ENCODE measurements around the gene RHOBTB1. TPM values are rescaled to one million over a fixed set of nuclear protein-coding genes. Genes with fewer than 3 reads are reported as not detected.

RHOBTB1 gene
- total RNA-seq, 4 donors from 2014 or later: 16.7 to 37.3 (median 22.8) TPM

DNA sequence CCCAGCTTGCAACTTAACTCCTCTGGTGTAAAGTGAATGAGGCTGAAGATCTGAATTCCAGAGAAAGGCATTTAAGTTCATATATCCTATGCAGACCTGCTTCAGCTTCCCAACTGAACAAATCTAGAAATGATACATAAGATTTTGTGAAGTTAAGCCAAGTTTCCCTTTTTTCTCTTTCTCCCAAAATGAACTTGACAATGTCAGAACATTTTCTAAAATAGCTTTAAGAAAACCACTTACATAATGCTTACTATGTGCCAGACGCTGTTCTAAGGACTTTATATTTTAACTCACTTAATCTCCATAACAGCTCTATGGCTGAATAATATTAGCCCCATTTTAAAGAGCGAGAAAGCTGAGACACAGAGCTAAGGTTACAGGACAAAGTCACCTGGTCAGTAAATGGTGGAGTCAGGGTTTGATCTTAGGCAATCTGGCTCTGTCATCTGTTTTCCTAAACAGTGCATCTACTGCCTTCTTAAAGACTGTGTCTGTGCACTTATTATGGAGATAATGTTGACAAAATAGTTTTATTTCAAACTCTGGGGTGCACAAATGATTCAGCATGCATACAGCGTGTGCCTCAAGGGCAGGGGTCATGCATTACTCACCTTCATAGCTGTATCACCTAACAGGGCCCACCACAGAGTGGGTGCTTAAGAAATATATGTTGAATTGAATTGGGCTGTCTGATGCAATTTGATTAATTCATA lies 66.8 kb downstream of the RHOBTB1 start:
- TF ChIP-seq, protein P1, sequence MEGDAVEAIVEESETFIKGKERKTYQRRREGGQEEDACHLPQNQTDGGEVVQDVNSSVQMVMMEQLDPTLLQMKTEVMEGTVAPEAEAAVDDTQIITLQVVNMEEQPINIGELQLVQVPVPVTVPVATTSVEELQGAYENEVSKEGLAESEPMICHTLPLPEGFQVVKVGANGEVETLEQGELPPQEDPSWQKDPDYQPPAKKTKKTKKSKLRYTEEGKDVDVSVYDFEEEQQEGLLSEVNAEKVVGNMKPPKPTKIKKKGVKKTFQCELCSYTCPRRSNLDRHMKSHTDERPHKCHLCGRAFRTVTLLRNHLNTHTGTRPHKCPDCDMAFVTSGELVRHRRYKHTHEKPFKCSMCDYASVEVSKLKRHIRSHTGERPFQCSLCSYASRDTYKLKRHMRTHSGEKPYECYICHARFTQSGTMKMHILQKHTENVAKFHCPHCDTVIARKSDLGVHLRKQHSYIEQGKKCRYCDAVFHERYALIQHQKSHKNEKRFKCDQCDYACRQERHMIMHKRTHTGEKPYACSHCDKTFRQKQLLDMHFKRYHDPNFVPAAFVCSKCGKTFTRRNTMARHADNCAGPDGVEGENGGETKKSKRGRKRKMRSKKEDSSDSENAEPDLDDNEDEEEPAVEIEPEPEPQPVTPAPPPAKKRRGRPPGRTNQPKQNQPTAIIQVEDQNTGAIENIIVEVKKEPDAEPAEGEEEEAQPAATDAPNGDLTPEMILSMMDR (IDR thresholded peaks at IDR 0.05; ENCODE audit: low read depth): no peak

DNA sequence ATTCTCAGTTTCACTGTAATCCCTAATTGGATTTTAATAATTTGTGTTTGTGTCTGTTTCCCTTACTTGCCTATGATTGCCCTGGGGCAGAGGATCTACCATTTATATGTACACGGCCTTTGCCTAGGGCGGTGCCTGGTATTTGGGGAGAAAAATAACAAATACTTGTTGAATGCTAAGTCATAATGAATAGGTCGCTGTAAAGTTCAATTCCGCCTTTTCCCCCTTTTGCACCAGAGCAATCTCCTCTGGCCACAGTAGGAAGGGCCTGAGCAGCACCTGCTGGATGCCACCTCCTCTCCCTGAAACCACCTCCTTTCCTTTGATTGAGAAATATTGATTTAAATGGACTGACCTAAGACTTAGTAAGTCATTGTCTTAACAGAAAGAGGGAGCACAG lies 70.2 kb downstream of the RHOBTB1 start:
- TF ChIP-seq, protein P1 (IDR thresholded peaks at IDR 0.05; ENCODE audit: low read depth): no peak

DNA sequence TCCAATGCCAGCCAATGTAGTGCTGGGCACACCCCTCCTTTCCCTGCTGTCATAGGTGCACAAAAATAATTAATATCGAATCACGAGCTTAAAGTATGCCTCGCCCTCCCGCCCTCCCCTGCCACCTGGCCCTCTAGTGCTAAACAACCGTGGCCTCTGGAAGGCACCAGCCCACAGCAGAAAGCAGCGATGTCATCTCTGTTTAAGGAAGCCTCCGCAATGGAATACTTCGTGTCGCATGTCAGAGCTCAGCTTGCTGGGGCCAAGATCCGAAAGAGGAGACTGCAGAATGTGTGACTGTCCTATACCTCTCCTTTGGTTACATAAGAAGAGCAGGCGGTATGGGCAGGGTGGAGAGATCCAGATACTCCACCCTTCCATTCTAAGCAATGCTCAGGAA lies 71.5 kb downstream of the RHOBTB1 start:
- TF ChIP-seq, protein P1 (IDR thresholded peaks at IDR 0.05; ENCODE audit: low read depth): no peak

DNA sequence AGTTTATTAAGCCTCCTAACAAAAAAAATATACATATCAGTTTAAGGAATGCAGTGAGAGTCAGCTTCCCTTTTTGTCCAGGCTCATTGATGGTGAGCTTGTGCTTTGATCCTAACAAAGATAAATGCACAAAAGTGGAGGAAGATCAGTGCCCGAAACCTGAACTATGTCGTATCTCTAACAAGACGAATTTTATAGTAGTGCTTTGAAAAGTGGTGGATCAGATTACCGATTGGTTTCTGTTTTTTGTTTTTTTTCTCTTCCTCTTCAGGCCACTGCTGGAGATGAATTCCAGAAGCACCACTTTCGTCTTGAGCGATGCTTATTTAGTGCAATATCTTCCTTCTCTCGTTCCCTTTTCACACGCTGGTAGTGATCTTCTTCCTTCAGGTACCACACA lies 72.8 kb downstream of the RHOBTB1 start:
- TF ChIP-seq, protein P1 (IDR thresholded peaks at IDR 0.05; ENCODE audit: low read depth): no peak

DNA sequence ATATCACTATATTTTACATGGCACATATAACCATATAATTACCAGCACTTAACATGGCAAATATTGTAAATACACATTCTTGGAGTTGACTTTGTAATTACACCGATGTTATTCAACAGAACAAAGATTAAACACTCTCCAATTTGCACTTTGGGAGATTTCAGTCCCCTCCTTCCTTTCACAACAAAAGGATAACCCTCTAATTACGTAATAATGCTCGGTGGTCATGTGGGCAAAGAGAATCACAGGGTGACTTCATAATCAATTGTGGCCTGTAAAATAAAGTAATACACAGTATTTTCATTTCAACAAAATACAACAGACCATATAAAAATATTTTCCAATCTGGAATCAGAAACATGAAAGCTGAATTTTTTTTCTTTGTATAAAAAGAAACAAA lies 73.2 kb downstream of the RHOBTB1 start:
- TF ChIP-seq, protein P1 (IDR thresholded peaks at IDR 0.05; ENCODE audit: low read depth): no peak

DNA sequence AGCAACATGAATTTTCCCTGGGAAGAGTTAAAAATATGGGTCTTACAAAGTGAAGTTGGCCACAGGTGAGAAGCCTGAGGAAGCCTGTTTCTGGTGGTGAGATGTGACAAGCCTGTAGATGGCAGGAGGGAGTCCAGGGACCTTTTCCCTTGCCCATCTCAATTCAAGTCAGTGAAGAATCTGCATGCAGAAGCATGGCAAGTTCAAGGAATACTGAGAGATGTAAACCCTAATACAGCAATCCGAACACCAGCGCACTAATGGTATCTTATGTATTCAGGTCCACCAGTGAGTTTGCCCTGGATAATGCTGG lies 73.6 kb downstream of the RHOBTB1 start:
- TF ChIP-seq, protein P1 (IDR thresholded peaks at IDR 0.05; ENCODE audit: low read depth): no peak

DNA sequence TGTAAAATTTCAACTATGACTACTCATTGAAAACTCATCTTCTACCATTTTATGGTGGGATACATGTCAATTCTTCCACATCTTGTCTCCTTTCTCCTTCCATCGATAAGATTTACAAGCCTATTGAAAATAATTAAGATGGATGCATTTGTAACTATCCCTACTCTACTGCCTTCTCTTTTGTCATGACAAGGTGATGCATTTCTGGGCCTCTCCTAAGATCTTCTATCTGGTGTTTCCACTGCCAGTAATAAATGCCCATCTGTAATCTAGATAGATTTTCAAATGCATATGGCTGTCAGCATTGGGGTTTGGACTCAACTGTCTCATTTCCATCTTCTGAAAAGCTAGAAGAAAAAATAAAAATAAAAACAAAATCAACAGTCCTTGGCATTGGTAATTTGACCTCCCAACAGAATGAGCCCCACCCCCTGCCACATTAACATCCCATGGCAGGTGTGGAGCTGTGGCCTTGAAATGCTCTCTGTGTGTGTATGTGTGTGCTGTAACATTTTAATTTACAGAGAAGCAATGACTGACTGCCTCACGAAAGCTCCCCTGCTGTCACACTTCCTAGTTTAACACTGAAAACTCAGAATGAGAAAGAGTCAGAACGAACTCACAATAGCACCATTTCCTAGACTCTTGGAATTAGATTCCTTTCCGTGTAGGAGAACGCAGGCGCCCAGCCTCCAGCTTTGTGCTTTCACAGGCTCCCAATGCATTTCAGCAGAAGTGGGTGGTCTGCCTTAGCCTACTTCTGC lies 74.2 kb downstream of the RHOBTB1 start:
- TF ChIP-seq, protein P1 (IDR thresholded peaks at IDR 0.05; ENCODE audit: low read depth): no peak

All from subcutaneous adipose tissue (tissue), 4 donors.